H1 (cell line): ENCODE results near the gene FBXL14. TPM values are rescaled to one million over a fixed set of nuclear protein-coding genes. Genes with fewer than 3 reads are reported as not detected.
A peak's percentile ranks its signal among the peaks of the same experiment; 100 is the strongest.

Experiments used
- CTCF ChIA-PET: fragments of 300-600 bp; sonication (Branson Sonifier 250); formaldehyde crosslinking; loops from one replicate; lab custom pipeline; 2021; ENCODE audit not compliant: partially characterized antibody; lab: Charles Lee
- POLR2A ChIA-PET: fragments of 300-600 bp; sonication (Branson Sonifier 250); formaldehyde crosslinking; loops from one replicate; lab custom pipeline; 2021; ENCODE audit warnings: inconsistent platforms; ENCODE audit not compliant: partially characterized antibody; lab: Charles Lee
- DNase-seq, 2 experiments: peaks; one replicate each; pipeline versions ENCODE4 v3.0.0 to v3.0.0-alpha.2; 2010 to 2022; ENCODE audit warnings: low spot score in 2 of 2, low read depth in 1 of 2, mixed read lengths in 1 of 2
- FAIRE-seq: peaks from 2 replicates; lab custom pipeline; 2011; peaks lifted over from hg19 to GRCh38; lab: Jason Lieb, UNC
- H2AFZ ChIP-seq: 2 replicates; pipeline ENCODE4 v1.8.1; 2012; ENCODE audit warnings: low read length, inconsistent platforms
- H2AK5ac ChIP-seq: 2 replicates; pipeline ENCODE4 v1.6.1; 2013; ENCODE audit warnings: low read depth, low read length
- H2BK120ac ChIP-seq: replicated peaks from 2 replicates; pipeline ENCODE3; 2013; ENCODE audit warnings: low read depth, low read length, inconsistent platforms
- H2BK12ac ChIP-seq: 2 replicates; pipeline ENCODE4 v1.6.1; 2013; ENCODE audit warnings: low read depth, low read length
- H2BK15ac ChIP-seq: 2 replicates; pipeline ENCODE4 v1.6.1; 2013; ENCODE audit warnings: low read length
- H2BK20ac ChIP-seq: 2 replicates; pipeline ENCODE4 v1.6.1; 2013; ENCODE audit warnings: low read length
- H2BK5ac ChIP-seq: 2 replicates; pipeline ENCODE4 v1.6.1; 2013; ENCODE audit warnings: low read depth, low read length
- H3K14ac ChIP-seq: 2 replicates; pipeline ENCODE4 v1.6.1; 2013; ENCODE audit warnings: inconsistent platforms; ENCODE audit not compliant: insufficient read length
- H3K18ac ChIP-seq: 2 replicates; pipeline ENCODE4 v1.6.1; 2013; ENCODE audit warnings: low read length; ENCODE audit errors: extremely low read depth
- H3K23ac ChIP-seq: 2 replicates; pipeline ENCODE4 v1.6.1; 2013; ENCODE audit warnings: inconsistent platforms; ENCODE audit not compliant: insufficient read length
- H3K23me2 ChIP-seq: 2 replicates; pipeline ENCODE4 v1.6.1; 2013; ENCODE audit warnings: low read depth, low read length
- H3K27ac ChIP-seq: 2 replicates; pipeline ENCODE4 v1.6.1; 2011; ENCODE audit warnings: low read depth, low read length, inconsistent platforms
- H3K27me3 ChIP-seq, 4 experiments: replicated peaks in 1 of 4; 1 replicate in 1 of 4; 2 replicates in 3 of 4; pipeline versions ENCODE4 v1.6.1 to v1.8.1; 2011 to 2013; ENCODE audit warnings: low read length in 3 of 4, mild to moderate bottlenecking in 3 of 4, inconsistent platforms in 2 of 4, mixed read lengths in 2 of 4, moderate library complexity in 1 of 4; ENCODE audit not compliant: control insufficient read depth in 3 of 4, insufficient read depth in 3 of 4; ENCODE audit errors: extremely low read depth in 1 of 4
- H3K36me3 ChIP-seq, 4 experiments: 2 replicates each; pipeline versions ENCODE4 v1.6.1 to v1.8.1; 2011 to 2013; ENCODE audit warnings: mild to moderate bottlenecking in 4 of 4, low read length in 3 of 4, moderate library complexity in 2 of 4, control low read depth in 1 of 4, inconsistent platforms in 1 of 4; ENCODE audit not compliant: insufficient read depth in 4 of 4, control insufficient read depth in 2 of 4
- H3K4ac ChIP-seq: replicated peaks from 2 replicates; pipeline ENCODE3; 2013; ENCODE audit warnings: low read length, low read depth, mixed read lengths, inconsistent platforms; ENCODE audit not compliant: insufficient read length
- H3K4me1 ChIP-seq, 4 experiments: replicated peaks in 1 of 4; 1 replicate in 1 of 4; 2 replicates in 3 of 4; pipeline versions ENCODE4 v1.6.1 to v1.8.1; 2011 to 2013; ENCODE audit warnings: low read length in 3 of 4, inconsistent platforms in 2 of 4, mixed read lengths in 1 of 4; ENCODE audit not compliant: insufficient read depth in 4 of 4, control insufficient read depth in 3 of 4
- H3K4me2 ChIP-seq, 2 experiments: 2 replicates each; pipeline versions ENCODE4 v1.6.1 to v1.8.1; 2011 to 2013; ENCODE audit warnings: low read depth in 2 of 2, low read length in 2 of 2, control low read depth in 1 of 2, inconsistent platforms in 1 of 2, mild to moderate bottlenecking in 1 of 2; ENCODE audit not compliant: insufficient read depth in 1 of 2
- H3K4me3 ChIP-seq, 4 experiments: fragments of 200-600, 300-600 bp in 1 of 4; sonication (generic), shearing (Covaris generic), sonication (Bioruptor Twin) in 1 of 4; 2 replicates each; pipeline versions ENCODE4 v1.5.1 to v1.8.1; 2011 to 2016; ENCODE audit warnings: low read length in 4 of 4, low read depth in 3 of 4, control low read depth in 2 of 4, inconsistent platforms in 2 of 4, mild to moderate bottlenecking in 2 of 4, mixed read lengths in 1 of 4, moderate library complexity in 1 of 4; ENCODE audit not compliant: insufficient read depth in 2 of 4; ENCODE audit errors: extremely low read depth in 1 of 4
- H3K56ac ChIP-seq: replicated peaks from 2 replicates; pipeline ENCODE3; 2013; ENCODE audit warnings: low read depth, mild to moderate bottlenecking, mixed read lengths, low read length, inconsistent platforms; ENCODE audit not compliant: insufficient read length
- H3K79me1 ChIP-seq: 2 replicates; pipeline ENCODE4 v1.6.1; 2013; ENCODE audit warnings: low read depth, low read length, control low read depth
- H3K79me2 ChIP-seq, 2 experiments: 2 replicates each; pipeline versions ENCODE4 v1.6.1 to v1.8.1; 2012 to 2013; ENCODE audit warnings: low read length in 2 of 2, mild to moderate bottlenecking in 2 of 2, inconsistent platforms in 1 of 2; ENCODE audit not compliant: insufficient read depth in 2 of 2, control insufficient read depth in 1 of 2
- H3K9ac ChIP-seq, 4 experiments: replicated peaks in 1 of 4; 1 replicate in 1 of 4; 2 replicates in 3 of 4; pipeline versions ENCODE4 v1.6.1 to v1.8.1; 2011 to 2013; ENCODE audit warnings: low read depth in 3 of 4, low read length in 3 of 4, control low read depth in 2 of 4, mild to moderate bottlenecking in 2 of 4, moderate library complexity in 2 of 4, inconsistent platforms in 1 of 4; ENCODE audit errors: extremely low read depth in 1 of 4
- H3K9me3 ChIP-seq, 2 experiments: 2 replicates each; pipeline versions ENCODE4 v1.6.1 to v1.8.1; 2012 to 2013; ENCODE audit warnings: mild to moderate bottlenecking in 2 of 2, moderate library complexity in 2 of 2, control low read depth in 1 of 2, inconsistent platforms in 1 of 2, low read depth in 1 of 2, low read length in 1 of 2, mixed read lengths in 1 of 2; ENCODE audit not compliant: insufficient read depth in 2 of 2
- H4K20me1 ChIP-seq, 2 experiments: replicated peaks in 1 of 2; 2 replicates each; pipeline versions ENCODE3 to v1.8.1; 2011 to 2013; ENCODE audit warnings: inconsistent platforms in 2 of 2, low read length in 2 of 2, mild to moderate bottlenecking in 1 of 2; ENCODE audit not compliant: insufficient read depth in 2 of 2, control insufficient read depth in 1 of 2
- H4K5ac ChIP-seq: 2 replicates; pipeline ENCODE4 v1.6.1; 2013; ENCODE audit warnings: low read length, low read depth, mixed read lengths, inconsistent platforms; ENCODE audit not compliant: insufficient read length
- H4K8ac ChIP-seq: 2 replicates; pipeline ENCODE4 v1.8.0; 2013; ENCODE audit warnings: mild to moderate bottlenecking, moderate library complexity, low read length, inconsistent platforms; ENCODE audit not compliant: insufficient read depth; ENCODE audit errors: extremely low read depth
- H4K91ac ChIP-seq: replicated peaks from 2 replicates; pipeline ENCODE3; 2013; ENCODE audit warnings: low read length, mixed read lengths, inconsistent platforms; ENCODE audit not compliant: insufficient read length
- CBX8 ChIP-seq: fragments of 300-800, 300-1000 bp; sonication (generic); IDR thresholded peaks from 2 replicates; pipeline ENCODE4 v1.7.1; 2016; ENCODE audit warnings: low read depth, low read length, borderline replicate concordance
- HDAC6 ChIP-seq: IDR thresholded peaks from one replicate; pipeline ENCODE4 v1.7.1; 2012; ENCODE audit warnings: low read depth, mild to moderate bottlenecking, inconsistent platforms, low read length, moderate library complexity
- MAFK ChIP-seq: IDR thresholded peaks from 2 replicates; pipeline ENCODE4 v1.6.1; 2012; ENCODE audit warnings: low read depth, mild to moderate bottlenecking, improper control_type of control experiment, low read length
- RNF2 ChIP-seq: fragments of 200-900, 300-1000 bp; sonication (generic); IDR thresholded peaks from 2 replicates; pipeline ENCODE4 v1.7.1; 2016; ENCODE audit warnings: borderline replicate concordance, low read depth, mild to moderate bottlenecking, antibody characterized with exemption, low read length; ENCODE audit not compliant: poor library complexity, severe bottlenecking; ENCODE audit errors: missing control alignments
- SP4 ChIP-seq: IDR thresholded peaks from 2 replicates; pipeline ENCODE4 v1.6.1; 2012; ENCODE audit warnings: low read length, inconsistent platforms
- TAF7 ChIP-seq: optimal IDR thresholded peaks from 2 replicates; pipeline ENCODE3; 2011; ENCODE audit warnings: low read depth, mild to moderate bottlenecking, inconsistent platforms, low read length, moderate library complexity, borderline replicate concordance
- ZNF274 ChIP-seq: IDR thresholded peaks from 2 replicates; pipeline ENCODE4 v1.7.0; 2012; ENCODE audit warnings: low read length, borderline replicate concordance; ENCODE audit errors: extremely low read depth
- WGBS, 2 experiments: shearing (Covaris generic) in 1 of 2; methylation state at CpG; one replicate each; pipeline versions ENCODE4 v1.1.6 to v1.1.7; 2013 to 2015; ENCODE audit warnings: low lambda C conversion rate in 2 of 2, mixed read lengths in 2 of 2, inconsistent platforms in 1 of 2, low coverage in 1 of 2, missing lambda C conversion rate in 1 of 2; ENCODE audit not compliant: insufficient replicate concordance in 2 of 2, insufficient coverage in 1 of 2, insufficient read length in 1 of 2; ENCODE audit errors: extremely low coverage in 1 of 2, missing lambda C conversion rate in 1 of 2; 5-methylcytosine and 5-hydroxymethylcytosine counted together
- polyA plus RNA-seq, 7 experiments: library from polyadenylated mRNA; depleted of rRNA in 3 of 7; stranded (reverse) in 5 of 7; unstranded in 2 of 7; fragments of >200 nt in 5 of 7; fragments of 200-250 nt in 2 of 7; gene quantifications; 1 replicate in 5 of 7; 2 replicates in 1 of 7; 4 replicates in 1 of 7; pipeline versions ENCODE4 v1.2.1 to v1.2.3, GENCODE V29; 2011 to 2013; ENCODE audit warnings: missing spikeins in 2 of 7, mixed read lengths in 2 of 7
- total RNA-seq: library from RNA; stranded (reverse); fragmentation: NEBNext Ultra II Directional; extraction: Animal tissue kit (Norgen Biotek cat#: 25700); gene quantifications from 2 replicates; pipeline ENCODE4 v1.2.1, GENCODE V29; 2021

FBXL14 gene
- total and polyA plus RNA-seq, 2 of the 8 experiments (the other 6 are each of a cell fraction or from before 2014, with no cell fraction given), result 5.5 to 9.6 TPM

DNA sequence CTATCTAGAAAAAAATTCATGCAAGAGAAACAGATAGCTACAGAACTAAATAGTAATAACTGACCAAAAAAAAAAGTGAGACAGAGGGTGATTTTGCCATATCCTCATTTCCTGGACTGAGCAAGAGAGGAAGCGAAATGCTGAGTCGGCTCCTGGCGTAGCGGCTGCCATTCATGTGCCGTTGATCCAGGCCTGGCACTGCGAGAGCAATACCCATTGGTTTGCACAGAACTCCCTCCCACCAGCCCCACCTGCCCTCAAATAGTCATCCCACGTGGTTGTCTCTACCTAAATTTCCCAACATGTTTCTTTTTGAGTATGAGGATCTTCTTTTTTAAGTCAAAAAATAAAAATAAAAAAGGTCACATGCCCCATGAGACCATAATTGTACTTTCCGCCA lies 25.2 kb upstream of the FBXL14 start:
- Histone ChIP-seq H2BK120ac (no peak overlapping the region), H2AFZ (no peak overlapping the region), H3K79me1 (no peaks in the 10 kb centered on the region), H4K5ac (no peak overlapping the region), H3K27ac (no peak overlapping the region), H2BK20ac (no peak overlapping the region), H3K36me3 (no peaks in the 10 kb centered on the region), H3K56ac (no peak overlapping the region), H2BK5ac (no peak overlapping the region), H3K4me3 (no peak overlapping the region), H2AK5ac (no peak overlapping the region), H3K18ac (no peak overlapping the region), H2BK15ac (no peak overlapping the region), H3K27me3 (peaks cover 0 to 9% (median 2%) of the 10 kb centered on the region in 4 experiments; a peak in 3 of 7 replicates), H3K9ac (no peak overlapping the region), H3K9me3 (no peaks in the 10 kb centered on the region), H3K4ac (no peak overlapping the region), H3K4me2 (no peak overlapping the region), H4K8ac (no peak overlapping the region), H2BK12ac (no peak overlapping the region), H3K79me2 (no peaks in the 10 kb centered on the region), H3K4me1 (no peaks in the 10 kb centered on the region; a peak in 1 of 7 replicates), H4K91ac (no peak overlapping the region), H4K20me1 (no peaks in the 10 kb centered on the region), H3K14ac (no peak overlapping the region), H3K23ac (no peak overlapping the region), H3K23me2 (no peaks in the 10 kb centered on the region)
- ChIA-PET POLR2A (no interaction called here), CTCF (interaction anchor here (0.8 kb wide), 1 partner anchor 10 kb away, joined by 3 read pairs; the partner anchor contains the start of gene WNT5B)
- TF ChIP-seq TAF7 (no peak), CBX8 (no peak), RNF2 (no peak), MAFK (peak; percentile 40; the same call in 1 of the 2 replicates), ZNF274 (no peak), SP4 (no peak), HDAC6 (no peak)
- DNase-seq (no peak), FAIRE-seq (no peak)
- WGBS, 2 experiments, result 89% methylated on average over 8 of the region's 8 CpGs; no CpG with 5 or more reads in 1 of the 2 experiments
